Esophagus squamous epithelium (tissue), 5 donors: ENCODE measurements around the gene ZDHHC14. TPM values are rescaled to one million over a fixed set of nuclear protein-coding genes. Genes with fewer than 3 reads are reported as not detected.

ENCODE experiments used
- DNase-seq: peaks from one replicate; lab custom pipeline; 2025; lab: John Stamatoyannopoulos, UW
- H3K27ac ChIP-seq, 4 donors: fragments of 200-600 bp; sonication (generic); one replicate each; pipeline ENCODE4 v1.5.1; 2016 to 2019; ENCODE audit warnings: mild to moderate bottlenecking in 1 of 4
- H3K27me3 ChIP-seq, 4 donors: fragments of 200-600 bp; sonication (generic); 1 replicate in 3 of 4; 2 replicates in 1 of 4; pipeline versions ENCODE4 v1.5.1 to v1.6.0; 2017 to 2021; ENCODE audit warnings: antibody characterized with exemption in 1 of 4
- H3K36me3 ChIP-seq, 3 donors: fragments of 200-600 bp; sonication (generic); one replicate each; pipeline ENCODE4 v1.5.1; 2016 to 2019
- H3K4me1 ChIP-seq, 3 donors: fragments of 200-600 bp; sonication (generic); one replicate each; pipeline ENCODE4 v1.5.1; 2017 to 2019
- H3K4me3 ChIP-seq, 4 donors: fragments of 200-600 bp; sonication (generic); 1 replicate in 3 of 4; 2 replicates in 1 of 4; pipeline ENCODE4 v1.5.1; 2016 to 2019; ENCODE audit warnings: mild to moderate bottlenecking in 2 of 4, moderate library complexity in 1 of 4
- H3K9me3 ChIP-seq, 3 donors: fragments of 200-600 bp; sonication (generic); one replicate each; pipeline ENCODE4 v1.5.1; 2016 to 2019
- CTCF ChIP-seq, 6 experiments: fragments of 450-650 bp in 4 of 6; fragments of 200-600 bp in 2 of 6; sonication (generic) in 2 of 6; IDR thresholded peaks; one replicate each; pipeline ENCODE4 v1.5.1; 2016 to 2019; ENCODE audit warnings: antibody characterized with exemption in 6 of 6, mild to moderate bottlenecking in 4 of 6, moderate library complexity in 4 of 6
- POLR2A ChIP-seq, 4 donors: fragments of 450-650 bp; IDR thresholded peaks; one replicate each; pipeline ENCODE4 v1.6.1; 2017; ENCODE audit warnings: antibody characterized with exemption in 4 of 4, mild to moderate bottlenecking in 4 of 4, moderate library complexity in 3 of 4
- WGBS, 2 donors: methylation state at CpG; one replicate each; pipeline ENCODE4 v1.1.5; 2018; 5-methylcytosine and 5-hydroxymethylcytosine counted together
- intact Hi-C: fragments of 100-400 bp; cut with DNase I; formaldehyde crosslinking; loops from one replicate; pipeline ENCODE4 v1.15.0; 2022
- total RNA-seq, 4 donors: library from RNA; depleted of rRNA; stranded (reverse); fragments of >200 nt; gene quantifications; one replicate each; pipeline ENCODE4 v1.1.0, GENCODE V29; 2016
- donor health status: DM: yes; HTN: yes; CAD: no.

ZDHHC14 gene
- total RNA-seq, 4 donors from 2014 or later, result 6.1 to 15.6 (median 6.9) TPM

- Histone ChIP-seq H3K27me3 (peaks cover 0 to 12% (median 0%) of the 10 kb centered on the region in 4 donors), H3K9me3 (no peaks in the 10 kb centered on the region), H3K36me3 (no peaks in the 10 kb centered on the region), H3K4me1 (peaks cover 2 to 28% (median 7%) of the 10 kb centered on the region in 3 donors), H3K27ac (no peak overlapping the region), H3K4me3 (no peak overlapping the region)
- no peak for DNase-seq
- intact Hi-C loops, result no loop called here
- 75% methylated on average over 4 of the region's 4 CpGs for WGBS, 2 donors
- TF ChIP-seq CTCF (IDR thresholded peaks at IDR 0.05) (no peak), POLR2A (IDR thresholded peaks at IDR 0.05) (no peak)
These were observed 149.1 kb downstream of the ZDHHC14 start for GRCh38 chr6:157530126-157530525.

- 90 to 94% methylated on average over 10 of the region's 10 CpGs for WGBS, 2 donors
These were observed 149.8 kb downstream of the ZDHHC14 start for GRCh38 chr6:157530724-157531168.

GRCh38 chr6:157531169-157531985 is 150.4 kb downstream of the ZDHHC14 start:
- no peak for TF ChIP-seq CTCF (IDR thresholded peaks at IDR 0.05)
- no peak for TF ChIP-seq POLR2A (IDR thresholded peaks at IDR 0.05)
- Histone ChIP-seq H3K27ac (no peak overlapping the region), H3K9me3 (no peaks in the 10 kb centered on the region), H3K27me3 (peaks cover 0 to 12% (median 0%) of the 10 kb centered on the region in 4 donors), H3K36me3 (no peaks in the 10 kb centered on the region), H3K4me1 (peaks cover 14 to 41% (median 18%) of the 10 kb centered on the region in 3 donors), H3K4me3 (no peak overlapping the region)
- WGBS, 2 donors, result 92 to 95% methylated on average over 11 to 21 of the region's 25 CpGs
- intact Hi-C loops, result no loop called here
- DNase-seq, result no peak

More at GRCh38 chr6:157530724-157531168, 149.8 kb downstream of the ZDHHC14 start:
- Histone ChIP-seq H3K4me3 (no peak overlapping the region), H3K36me3 (no peaks in the 10 kb centered on the region), H3K4me1 (peaks cover 9 to 34% (median 13%) of the 10 kb centered on the region in 3 donors), H3K9me3 (no peaks in the 10 kb centered on the region), H3K27me3 (peaks cover 0 to 12% (median 0%) of the 10 kb centered on the region in 4 donors), H3K27ac (no peak overlapping the region)
- no peak for DNase-seq
- intact Hi-C loops, result no loop called here
- no peak for TF ChIP-seq CTCF (IDR thresholded peaks at IDR 0.05)
- TF ChIP-seq POLR2A (IDR thresholded peaks at IDR 0.05), result no peak

- H3K27me3 ChIP-seq, result peaks cover 0 to 12% (median 0%) of the 10 kb centered on the region in 4 donors
- no peaks in the 10 kb centered on the region for H3K9me3 ChIP-seq
- DNase-seq, result no peak
- H3K4me3 ChIP-seq, result no peak overlapping the region
- intact Hi-C loops, result no loop called here
- TF ChIP-seq CTCF (IDR thresholded peaks at IDR 0.05) (no peak), POLR2A (IDR thresholded peaks at IDR 0.05) (no peak)
- H3K27ac ChIP-seq, result no peak overlapping the region
- 86 to 90% methylated on average over 1 to 2 of the region's 3 CpGs for WGBS, 2 donors
- H3K4me1 ChIP-seq, result peaks cover 14 to 40% (median 18%) of the 10 kb centered on the region in 3 donors
- H3K36me3 ChIP-seq, result no peaks in the 10 kb centered on the region
These were observed 151.0 kb downstream of the ZDHHC14 start for GRCh38 chr6:157531986-157532365.
